Neural crest cell (in vitro differentiated cells): ENCODE results near the gene RUBCNL. TPM values are rescaled to one million over a fixed set of nuclear protein-coding genes. Genes with fewer than 3 reads are reported as not detected.

Experiments
- DNase-seq: peaks from one replicate; pipeline ENCODE4 v3.0.0; 2021; ENCODE audit warnings: low read depth, mixed read lengths, low spot score
- H3K27ac Mint-ChIP-seq: one replicate; pipeline ENCODE4 v1.8.0; 2021; ENCODE audit warnings: mild to moderate bottlenecking, mixed read lengths; ENCODE audit not compliant: unreplicated experiment
- H3K27me3 Mint-ChIP-seq: 2 replicates; pipeline ENCODE4 v1.8.0; 2021; ENCODE audit warnings: low read depth, mild to moderate bottlenecking, mixed read lengths
- H3K36me3 Mint-ChIP-seq: 2 replicates; pipeline ENCODE4 v1.8.0; 2021; ENCODE audit warnings: low read depth, mild to moderate bottlenecking, mixed read lengths
- H3K4me1 Mint-ChIP-seq: 2 replicates; pipeline ENCODE4 v1.8.0; 2021; ENCODE audit warnings: mixed read lengths
- H3K4me3 Mint-ChIP-seq: one replicate; pipeline ENCODE4 v1.8.0; 2021; ENCODE audit warnings: mild to moderate bottlenecking, mixed read lengths
- H3K9me3 Mint-ChIP-seq: 2 replicates; pipeline ENCODE4 v1.8.0; 2021; ENCODE audit warnings: mixed read lengths
- total RNA-seq: library from RNA; stranded (reverse); gene quantifications from 2 replicates; pipeline ENCODE4 v1.2.1, GENCODE V29; 2021
- TF ChIP-seq, protein P1 (sequence below): fragments of 200-600 bp; sonication (generic); conservative IDR thresholded peaks from 2 replicates; pipeline ENCODE4 v1.5.0; 2021; ENCODE audit warnings: antibody characterized with exemption, mild to moderate bottlenecking

Gene RUBCNL
- total RNA-seq, 1 donor from 2014 or later, result 29.7 TPM

- Mint-ChIP-seq H3K36me3 (peaks cover 15% of the 10 kb centered on the region), H3K27ac (no peak overlapping the region), H3K9me3 (no peaks in the 10 kb centered on the region), H3K4me1 (no peaks in the 10 kb centered on the region), H3K27me3 (no peaks in the 10 kb centered on the region), H3K4me3 (no peak overlapping the region)
- TF ChIP-seq, protein P1, sequence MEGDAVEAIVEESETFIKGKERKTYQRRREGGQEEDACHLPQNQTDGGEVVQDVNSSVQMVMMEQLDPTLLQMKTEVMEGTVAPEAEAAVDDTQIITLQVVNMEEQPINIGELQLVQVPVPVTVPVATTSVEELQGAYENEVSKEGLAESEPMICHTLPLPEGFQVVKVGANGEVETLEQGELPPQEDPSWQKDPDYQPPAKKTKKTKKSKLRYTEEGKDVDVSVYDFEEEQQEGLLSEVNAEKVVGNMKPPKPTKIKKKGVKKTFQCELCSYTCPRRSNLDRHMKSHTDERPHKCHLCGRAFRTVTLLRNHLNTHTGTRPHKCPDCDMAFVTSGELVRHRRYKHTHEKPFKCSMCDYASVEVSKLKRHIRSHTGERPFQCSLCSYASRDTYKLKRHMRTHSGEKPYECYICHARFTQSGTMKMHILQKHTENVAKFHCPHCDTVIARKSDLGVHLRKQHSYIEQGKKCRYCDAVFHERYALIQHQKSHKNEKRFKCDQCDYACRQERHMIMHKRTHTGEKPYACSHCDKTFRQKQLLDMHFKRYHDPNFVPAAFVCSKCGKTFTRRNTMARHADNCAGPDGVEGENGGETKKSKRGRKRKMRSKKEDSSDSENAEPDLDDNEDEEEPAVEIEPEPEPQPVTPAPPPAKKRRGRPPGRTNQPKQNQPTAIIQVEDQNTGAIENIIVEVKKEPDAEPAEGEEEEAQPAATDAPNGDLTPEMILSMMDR, result no peak
- no peak for DNase-seq
Observed at GRCh38 chr13:46360604-46361003, 26.4 kb downstream of the RUBCNL start.

GRCh38 chr13:46359714-46360113 is 27.3 kb downstream of the RUBCNL start:
- Mint-ChIP-seq H3K9me3 (peaks cover 2% of the 10 kb centered on the region), H3K4me3 (no peak overlapping the region), H3K4me1 (no peaks in the 10 kb centered on the region), H3K36me3 (peaks cover 16% of the 10 kb centered on the region), H3K27ac (no peak overlapping the region), H3K27me3 (no peaks in the 10 kb centered on the region)
- no peak for DNase-seq
- TF ChIP-seq, protein P1, result no peak

GRCh38 chr13:46355901-46356590 is 31.0 kb downstream of the RUBCNL start:
- no peaks in the 10 kb centered on the region for H3K27me3 Mint-ChIP-seq
- peaks cover 24% of the 10 kb centered on the region for H3K36me3 Mint-ChIP-seq
- H3K4me1 Mint-ChIP-seq, result no peaks in the 10 kb centered on the region
- H3K9me3 Mint-ChIP-seq, result peaks cover 5% of the 10 kb centered on the region
- H3K27ac Mint-ChIP-seq, result no peak overlapping the region
- no peak overlapping the region for H3K4me3 Mint-ChIP-seq
- DNase-seq, result no peak
- TF ChIP-seq, protein P1, result no peak

DNA sequence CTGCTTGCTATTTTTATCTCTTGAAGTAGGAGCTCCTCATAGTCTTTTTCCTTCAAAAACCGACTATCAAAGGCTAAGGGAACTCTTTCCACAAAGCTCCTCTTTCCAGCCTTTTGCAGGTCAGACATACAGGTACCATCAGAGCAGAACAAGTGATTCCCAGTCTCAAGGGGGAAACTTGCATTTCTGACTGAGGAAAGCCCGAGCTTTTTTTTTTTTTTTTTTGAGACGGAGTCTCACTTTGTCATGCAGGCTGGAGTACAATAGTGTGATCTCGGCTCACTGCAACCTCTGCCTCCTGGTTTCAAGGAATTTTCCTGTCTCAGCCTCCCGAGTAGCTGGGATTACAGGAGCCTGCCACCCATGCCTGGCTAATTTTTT is 32.0 kb downstream of the RUBCNL start:
- no peak for DNase-seq
- H3K4me3 Mint-ChIP-seq, result no peak overlapping the region
- H3K27me3 Mint-ChIP-seq, result no peaks in the 10 kb centered on the region
- H3K27ac Mint-ChIP-seq, result no peak overlapping the region
- H3K36me3 Mint-ChIP-seq, result peaks cover 28% of the 10 kb centered on the region
- peaks cover 5% of the 10 kb centered on the region for H3K9me3 Mint-ChIP-seq
- TF ChIP-seq, protein P1, result no peak
- no peaks in the 10 kb centered on the region for H3K4me1 Mint-ChIP-seq

GRCh38 chr13:46354156-46355087 is 32.6 kb downstream of the RUBCNL start:
- DNase-seq, result no peak
- Mint-ChIP-seq H3K4me3 (no peak overlapping the region), H3K36me3 (peaks cover 28% of the 10 kb centered on the region), H3K9me3 (peaks cover 5% of the 10 kb centered on the region), H3K4me1 (no peaks in the 10 kb centered on the region), H3K27ac (no peak overlapping the region), H3K27me3 (no peaks in the 10 kb centered on the region)
- TF ChIP-seq, protein P1, result no peak
